CD4-positive, alpha-beta T cell treated with Interleukin-17A for 4 hours (primary cell): ENCODE measurements around the gene GALP.
"Not testable (repeated sequence)": the region's sequence is repeated elsewhere in the genome, so short reads cannot be mapped to it uniquely, and the experiment has no call there.

ENCODE experiments used
- DNase-seq: peaks from one replicate; pipeline ENCODE4 v3.0.0-alpha.2; 2020; ENCODE audit warnings: mixed read lengths

The GALP gene

GRCh38 chr19:56148955-56149655 is 26.7 kb upstream of the GALP start:
- not testable (repeated sequence) for DNase-seq

GRCh38 chr19:56149656-56150038 is 26.2 kb upstream of the GALP start:
- DNase-seq, result no peak

GRCh38 chr19:56150358-56150757 is 25.4 kb upstream of the GALP start:
- no peak for DNase-seq

- DNase-seq, result no peak
Measured at GRCh38 chr19:56152644-56153043, 23.2 kb upstream of the GALP start.

GRCh38 chr19:56153507-56153906 is 22.3 kb upstream of the GALP start:
- peak; percentile 17 for DNase-seq

GRCh38 chr19:56155124-56155687 is 20.6 kb upstream of the GALP start:
- no peak for DNase-seq

- no peak for DNase-seq
Measured at GRCh38 chr19:56156768-56157167, 19.0 kb upstream of the GALP start.

- no peak for DNase-seq
Measured at GRCh38 chr19:56158170-56158757, 17.5 kb upstream of the GALP start.

- no peak for DNase-seq
Measured at GRCh38 chr19:56159009-56159559, 16.7 kb upstream of the GALP start.

- DNase-seq, result no peak
Measured at GRCh38 chr19:56159622-56160271, 16.1 kb upstream of the GALP start.

- DNase-seq, result no peak
Measured at GRCh38 chr19:56161534-56161933, 14.3 kb upstream of the GALP start.

GRCh38 chr19:56162258-56162657 is 13.6 kb upstream of the GALP start:
- no peak for DNase-seq

GRCh38 chr19:56163097-56163496 is 12.7 kb upstream of the GALP start:
- DNase-seq, result no peak

- no peak for DNase-seq
Measured at GRCh38 chr19:56167064-56167578, 8.7 kb upstream of the GALP start.

GRCh38 chr19:56170261-56170660 is 5.5 kb upstream of the GALP start:
- DNase-seq, result no peak

- no peak for DNase-seq
Measured at GRCh38 chr19:56174086-56174485, 1.7 kb upstream of the GALP start.

GRCh38 chr19:56174550-56174949 is 1.3 kb upstream of the GALP start:
- DNase-seq, result no peak

- DNase-seq, result not testable (repeated sequence)
Measured at GRCh38 chr19:56176310-56176709, 502 bp downstream of the GALP start.

GRCh38 chr19:56176881-56177280 is 1.1 kb downstream of the GALP start:
- no peak for DNase-seq

GRCh38 chr19:56177564-56178243 is 1.9 kb downstream of the GALP start:
- no peak for DNase-seq

GRCh38 chr19:56189785-56190184 is 14.0 kb downstream of the GALP start:
- DNase-seq, result no peak

GRCh38 chr19:56191115-56191514 is 15.3 kb downstream of the GALP start:
- DNase-seq, result no peak

GRCh38 chr19:56191711-56192110 is 15.9 kb downstream of the GALP start:
- DNase-seq, result no peak
